HepG2 (cell line): Measurements from ENCODE around the gene RHBDD3. TPM values are rescaled to one million over a fixed set of nuclear protein-coding genes. Genes with fewer than 3 reads are reported as not detected.

ENCODE experiments used
- E2F5 ChIP-seq: sonication (generic); formaldehyde crosslinking; conservative IDR thresholded peaks from 2 replicates; pipeline ENCODE4 v1.4.0; 2020; ENCODE audit warnings: missing genetic modification reagents
- ELK4 ChIP-seq: sonication (generic); formaldehyde crosslinking; IDR thresholded peaks from 2 replicates; pipeline ENCODE4 v1.9.0; 2021; ENCODE audit warnings: missing genetic modification reagents, borderline replicate concordance
- ESRRA ChIP-seq: sonication (generic); formaldehyde crosslinking; IDR thresholded peaks from 2 replicates; pipeline ENCODE4 v1.5.1; 2020; ENCODE audit warnings: mild to moderate bottlenecking, low read depth, missing genetic modification reagents
- ETV5 ChIP-seq: IDR thresholded peaks from 2 replicates; pipeline ENCODE4 v1.6.1; 2018; ENCODE audit warnings: missing biosample characterization, missing genetic modification reagents, inconsistent platforms, borderline replicate concordance
- GABPA ChIP-seq, 2 experiments: IDR thresholded peaks; 2 replicates each; pipeline ENCODE4 v1.6.1; 2011 to 2016; ENCODE audit warnings: low read depth in 2 of 2, low read length in 1 of 2, missing biosample characterization in 1 of 2, missing genetic modification characterization in 1 of 2
- JDP2 ChIP-seq: sonication (generic); formaldehyde crosslinking; IDR thresholded peaks from 2 replicates; pipeline ENCODE4 v1.8.1; 2022; ENCODE audit warnings: missing genetic modification reagents, borderline replicate concordance
- KDM2A ChIP-seq: sonication (generic); formaldehyde crosslinking; IDR thresholded peaks from 2 replicates; pipeline ENCODE4 v1.4.0; 2020; ENCODE audit warnings: low read depth, missing genetic modification reagents, borderline replicate concordance
- NFE2 ChIP-seq: sonication (generic); formaldehyde crosslinking; IDR thresholded peaks from 2 replicates; pipeline ENCODE4 v1.4.0; 2020; ENCODE audit warnings: missing genetic modification reagents
- PCBP2 ChIP-seq: fragments of 200-400 bp; formaldehyde crosslinking; optimal IDR thresholded peaks from 2 replicates; pipeline ENCODE3; 2018; ENCODE audit warnings: low read length, low read depth; ENCODE audit not compliant: poor library complexity, severe bottlenecking
- PRDM15 ChIP-seq: sonication (generic); formaldehyde crosslinking; IDR thresholded peaks from 2 replicates; pipeline ENCODE4 v1.4.0; 2020; ENCODE audit warnings: missing genetic modification reagents
- ZNF275 ChIP-seq: sonication (generic); formaldehyde crosslinking; IDR thresholded peaks from 2 replicates; pipeline ENCODE4 v1.8.0; 2022; ENCODE audit warnings: missing genetic modification reagents, mild to moderate bottlenecking, inconsistent platforms, borderline replicate concordance
- ZNF318 ChIP-seq: sonication (generic); formaldehyde crosslinking; IDR thresholded peaks from 2 replicates; pipeline ENCODE4 v1.4.0; 2020; ENCODE audit warnings: mild to moderate bottlenecking, missing genetic modification reagents
- polyA plus RNA-seq, 8 experiments: library from polyadenylated mRNA; depleted of rRNA in 3 of 8; stranded (reverse) in 7 of 8; unstranded in 1 of 8; fragments of >200 nt; fragmentation: Illumina TruSeq in 4 of 8; extraction: Trizol in 4 of 8; gene quantifications; 2 replicates each; pipeline versions ENCODE4 v1.2.1 to v1.2.3, GENCODE V29; 2011 to 2016; ENCODE audit warnings: low read depth in 4 of 8, missing spikeins in 1 of 8, mixed read lengths in 1 of 8; ENCODE audit not compliant: insufficient read depth in 1 of 8
- total RNA-seq, 5 experiments: library from RNA; depleted of rRNA; stranded (reverse); fragments of >200 nt; fragmentation: Illumina TruSeq; extraction: Trizol; gene quantifications; 2 replicates each; pipeline ENCODE4 v1.2.3, GENCODE V29; 2016; ENCODE audit warnings: low read depth in 1 of 5

RHBDD3 gene
- total and polyA plus RNA-seq, 2 of the 13 experiments (the other 11 are each of a cell fraction or from before 2014, with no cell fraction given), result 12.1 to 26.7 TPM

- TF ChIP-seq ZNF318 (no peak), NFE2 (no peak), PCBP2 (no peak), ESRRA (CRISPR knock-in tag) (no peak), ZNF275 (CRISPR knock-in tag) (no peak), JDP2 (CRISPR knock-in tag) (no peak), E2F5 (CRISPR knock-in tag) (no peak), PRDM15 (CRISPR knock-in tag) (no peak), KDM2A (CRISPR knock-in tag) (no peak), ELK4 (no peak), ETV5 (no peak), GABPA (IDR thresholded peaks at IDR 0.05; ENCODE audit: low read depth, low read length) (no peak), GABPA (CRISPR knock-in tag; IDR thresholded peaks at IDR 0.05; ENCODE audit: low read depth) (no peak)
Observed at GRCh38 chr22:29270475-29271271, 2.9 kb upstream of the RHBDD3 start (continued).
